ENCODE results near the gene TM7SF2. TPM values are rescaled to one million over a fixed set of nuclear protein-coding genes. Genes with fewer than 3 reads are reported as not detected.

The TM7SF2 gene
- polyA plus RNA-seq, 3 donors = 1.8 to 4.5 (median 1.8) TPM

GRCh38 chr11:65096926-65097325, 14.7 kb upstream of the TM7SF2 start:
- WGBS (ENCODE audit: insufficient coverage) = 67% methylated on average over 7 of the region's 8 CpGs
- intact Hi-C loops (cut with micrococcal nuclease) = loop anchor here in 1 of 2 donors (1.0 kb wide), 1 partner anchor 13 kb away; the partner anchor contains the start of genes CDCA5 and ZFPL1
- Histone ChIP-seq H3K4me3 (replicated peaks in 1 of 3; ENCODE audit: low read depth in 2 of 3, low read length in 3 of 3) (peak overlapping the region in 1 of 3 experiments; percentile 95), H3K9ac (ENCODE audit: insufficient read depth, low read length, poor library complexity, severe bottlenecking) (no peak overlapping the region), H4K20me1 (ENCODE audit: insufficient read depth, low read length) (peaks cover 4% of the 10 kb centered on the region), H3K27me3 (ENCODE audit: control insufficient read depth in 2 of 2, insufficient read depth in 2 of 2, low read length in 2 of 2) (no peaks in the 10 kb centered on the region), H3K4me2 (replicated peaks; ENCODE audit: extremely low read depth, low read length, poor library complexity, severe bottlenecking) (peak overlapping the region; percentile 82), H3K36me3 (replicated peaks in 1 of 2; ENCODE audit: control insufficient read depth in 1 of 2, insufficient read depth in 2 of 2, low read length in 2 of 2) (peaks cover 6 to 17% of the 10 kb centered on the region in 2 donors), H3K9me3 (replicated peaks in 1 of 2; ENCODE audit: control insufficient read depth in 1 of 2, insufficient read depth in 1 of 2, low read length in 2 of 2) (no peaks in the 10 kb centered on the region), H3K79me2 (ENCODE audit: insufficient read depth, low read length) (peaks cover 36% of the 10 kb centered on the region), H2AFZ (ENCODE audit: insufficient read depth, low read depth, low read length, poor library complexity, severe bottlenecking) (peak overlapping the region; percentile 95), H3K27ac (ENCODE audit: low read depth in 1 of 2, low read length in 2 of 2) (peak overlapping the region; percentile 30 to 88), H3K4me1 (ENCODE audit: control insufficient read depth in 1 of 2, insufficient read depth in 2 of 2, low read length in 2 of 2) (peaks cover 9 to 19% of the 10 kb centered on the region in 2 donors)
- Mint-ChIP-seq H3K9me3 (peaks cover 0 to 2% (median 0%) of the 10 kb centered on the region in 7 donors), H3K4me1 (peaks cover 15% of the 10 kb centered on the region), H3K4me3 (peak overlapping the region; percentile 15 to 94), H3K27me3 (ENCODE audit: low read depth in 3 of 3) (peaks cover 0 to 3% (median 0%) of the 10 kb centered on the region in 3 donors), H3K27ac (peak overlapping the region in 6 of 7 donors; percentile 46 to 98 (median 88)), H3K36me3 (peaks cover 10 to 14% of the 10 kb centered on the region in 2 donors)
- no peak for TF ChIP-seq CTCF (IDR thresholded peaks at IDR 0.05)
- DNase-seq = no peak

DNA sequence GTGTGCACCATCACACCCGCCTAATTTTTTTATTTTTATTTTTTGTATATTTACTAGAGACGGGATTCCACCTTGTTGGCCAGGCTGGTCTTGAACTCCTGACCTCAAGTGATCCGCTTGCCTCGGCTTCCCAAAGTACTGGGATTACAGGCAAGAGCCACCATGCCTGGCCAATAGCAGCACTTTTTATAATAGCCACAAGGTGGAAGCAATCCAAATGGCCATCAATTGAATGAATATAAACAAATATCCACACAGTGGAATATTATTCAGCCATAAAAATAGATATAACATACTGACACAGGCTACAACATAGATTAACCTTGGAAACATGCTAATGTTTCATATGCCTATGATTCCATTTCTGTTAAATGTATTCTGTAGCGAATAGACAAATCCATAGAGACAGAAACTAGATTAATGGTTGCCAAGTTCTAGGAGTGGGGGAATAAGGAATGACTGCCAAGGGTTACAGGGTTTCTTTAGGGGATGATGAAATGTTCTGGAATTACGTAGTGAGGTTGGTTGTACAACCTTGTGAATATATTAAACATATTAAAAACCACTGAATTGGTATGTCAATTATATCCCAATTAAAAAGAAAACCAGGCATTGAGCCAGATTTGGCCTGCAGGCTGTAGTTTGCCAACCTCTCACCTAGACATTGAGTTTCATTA, 10.9 kb upstream of the TM7SF2 start:
- 100% methylated on average over 2 of the region's 6 CpGs for WGBS (ENCODE audit: insufficient coverage)
- Histone ChIP-seq H3K9ac (ENCODE audit: insufficient read depth, low read length, poor library complexity, severe bottlenecking) (no peak overlapping the region), H3K79me2 (ENCODE audit: insufficient read depth, low read length) (peaks cover 40% of the 10 kb centered on the region), H3K4me2 (replicated peaks; ENCODE audit: extremely low read depth, low read length, poor library complexity, severe bottlenecking) (no peak overlapping the region), H2AFZ (ENCODE audit: insufficient read depth, low read depth, low read length, poor library complexity, severe bottlenecking) (no peak overlapping the region), H3K27ac (ENCODE audit: low read depth in 1 of 2, low read length in 2 of 2) (no peak overlapping the region), H3K27me3 (ENCODE audit: control insufficient read depth in 2 of 2, insufficient read depth in 2 of 2, low read length in 2 of 2) (no peaks in the 10 kb centered on the region), H3K4me3 (replicated peaks in 1 of 3; ENCODE audit: low read depth in 2 of 3, low read length in 3 of 3) (no peak overlapping the region), H3K4me1 (ENCODE audit: control insufficient read depth in 1 of 2, insufficient read depth in 2 of 2, low read length in 2 of 2) (peaks cover 6 to 16% of the 10 kb centered on the region in 2 donors), H3K9me3 (replicated peaks in 1 of 2; ENCODE audit: control insufficient read depth in 1 of 2, insufficient read depth in 1 of 2, low read length in 2 of 2) (no peaks in the 10 kb centered on the region), H4K20me1 (ENCODE audit: insufficient read depth, low read length) (peaks cover 4% of the 10 kb centered on the region), H3K36me3 (replicated peaks in 1 of 2; ENCODE audit: control insufficient read depth in 1 of 2, insufficient read depth in 2 of 2, low read length in 2 of 2) (peaks cover 12 to 55% of the 10 kb centered on the region in 2 donors)
- no peak overlapping the region for H3K4me3 Mint-ChIP-seq
- no peak overlapping the region for H3K27ac Mint-ChIP-seq
- peaks cover 0 to under 1% (median 0%) of the 10 kb centered on the region in 7 donors for H3K9me3 Mint-ChIP-seq
- H3K27me3 Mint-ChIP-seq (ENCODE audit: low read depth in 3 of 3) = no peaks in the 10 kb centered on the region
- DNase-seq = no peak
- peak; percentile 20 for TF ChIP-seq CTCF (IDR thresholded peaks at IDR 0.05)
- intact Hi-C loops (cut with micrococcal nuclease) = no loop called here
- peaks cover 12% of the 10 kb centered on the region for H3K4me1 Mint-ChIP-seq
- H3K36me3 Mint-ChIP-seq = peaks cover 24 to 37% of the 10 kb centered on the region in 2 donors
